Activated CD8-positive, alpha-beta memory T cell treated with anti-CD3 and anti-CD28 coated beads, Interleukin-2, amount 50 U/mL, for 24 hours (primary cell): Measurements from ENCODE around the gene AMMECR1.

ENCODE experiments used
- DNase-seq: peaks from one replicate; pipeline ENCODE4 v3.0.0-alpha.2; 2020; ENCODE audit errors: extremely low read depth

AMMECR1 gene

GRCh38 chrX:110212299-110212698, 105.6 kb downstream of the AMMECR1 start:
- DNase-seq: no peak

DNA sequence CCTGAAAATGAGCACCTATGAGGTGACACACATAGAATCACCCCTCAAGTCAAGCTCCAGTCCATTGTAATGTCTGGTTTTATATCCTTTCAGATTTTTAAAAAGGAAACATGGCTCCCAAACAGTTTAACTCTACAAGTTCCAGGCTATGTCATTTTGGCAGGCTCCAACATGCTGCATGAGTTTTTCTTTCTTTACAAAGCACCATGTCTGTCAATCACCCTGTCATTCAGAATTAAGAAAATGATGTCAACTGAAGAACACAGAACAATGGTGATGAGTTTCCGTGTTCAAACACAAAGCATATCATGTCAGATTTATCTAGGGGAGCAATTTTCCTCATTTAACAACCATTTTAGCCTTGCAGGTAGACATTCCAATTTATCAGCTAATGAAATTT, 106.5 kb downstream of the AMMECR1 start:
- no peak for DNase-seq

DNA sequence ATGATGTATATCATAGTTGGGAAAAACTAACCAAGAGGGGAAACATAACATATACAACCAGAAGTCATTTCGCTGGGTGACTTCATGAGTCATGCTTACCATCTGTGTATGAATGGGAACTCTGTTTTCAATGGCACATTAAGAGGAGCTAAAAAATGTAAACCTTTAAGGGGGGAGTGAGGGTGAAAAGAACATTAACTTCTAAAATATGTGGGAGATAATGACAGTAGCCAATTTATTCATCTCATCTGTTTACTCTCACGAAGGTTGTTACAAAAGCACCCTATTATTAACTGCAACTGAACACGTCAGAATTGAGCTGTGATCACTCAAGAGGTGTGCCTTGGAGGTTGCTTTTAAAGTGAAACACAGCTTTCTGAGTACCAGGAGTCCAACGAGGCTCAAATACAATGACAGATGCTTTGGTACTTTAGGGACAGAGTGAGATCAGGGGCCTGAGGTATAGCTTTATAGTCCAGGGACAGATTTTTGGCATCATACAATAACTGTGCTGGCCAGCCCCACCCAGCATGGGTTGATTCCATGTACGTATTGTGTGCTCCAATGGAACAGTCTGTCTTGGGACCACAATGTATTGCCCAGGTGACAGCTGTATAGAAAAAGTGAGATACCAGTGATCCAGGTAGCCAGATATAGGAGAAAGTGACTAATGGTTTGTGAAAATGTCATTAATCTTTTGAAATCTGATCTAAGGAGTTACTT, 107.3 kb downstream of the AMMECR1 start:
- no peak for DNase-seq

GRCh38 chrX:110208092-110208491, 109.8 kb downstream of the AMMECR1 start:
- DNase-seq: no peak

DNA sequence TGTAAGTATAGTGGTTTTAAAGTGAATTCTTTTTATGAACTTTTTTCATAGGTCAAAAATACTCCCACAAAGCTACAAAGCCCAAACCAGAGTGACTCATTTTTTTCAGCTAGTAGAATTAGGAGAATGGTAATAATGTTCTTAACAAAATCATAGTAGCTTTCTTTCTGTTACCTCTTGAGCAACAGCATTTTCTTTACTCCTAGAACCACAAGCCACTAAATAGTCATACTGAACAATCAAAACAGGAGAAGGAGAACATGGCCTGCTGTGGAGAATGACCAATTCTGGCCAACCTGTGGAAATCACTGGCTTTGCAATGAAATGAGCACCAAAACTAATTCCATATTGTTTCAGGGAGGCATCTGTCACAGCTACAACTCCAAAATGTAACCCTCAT, 112.9 kb downstream of the AMMECR1 start:
- no peak for DNase-seq

- DNase-seq: no peak
Measured at GRCh38 chrX:110201799-110202198, 116.1 kb downstream of the AMMECR1 start.

- no peak for DNase-seq
Measured at GRCh38 chrX:110194977-110195376, 122.9 kb downstream of the AMMECR1 start.

DNA sequence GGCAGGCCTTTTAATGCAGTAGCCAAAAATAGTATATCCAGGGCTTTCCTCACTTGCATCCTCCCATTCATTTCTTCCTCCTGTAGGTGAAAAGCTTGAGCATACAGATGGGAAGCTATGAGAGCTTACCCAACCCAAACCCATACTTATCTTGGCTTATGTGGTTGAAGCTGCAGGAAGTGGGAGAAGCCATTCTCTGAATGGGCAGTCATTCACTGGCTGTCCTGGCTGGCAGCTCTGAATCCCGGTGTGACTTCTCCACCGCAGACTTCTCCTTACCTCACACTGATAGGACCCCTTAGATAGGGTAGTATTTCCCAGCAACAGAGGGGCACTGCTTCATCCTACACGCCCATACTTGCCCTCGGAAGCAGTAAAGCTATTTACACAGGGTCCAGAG, 125.4 kb downstream of the AMMECR1 start:
- DNase-seq: no peak

DNA sequence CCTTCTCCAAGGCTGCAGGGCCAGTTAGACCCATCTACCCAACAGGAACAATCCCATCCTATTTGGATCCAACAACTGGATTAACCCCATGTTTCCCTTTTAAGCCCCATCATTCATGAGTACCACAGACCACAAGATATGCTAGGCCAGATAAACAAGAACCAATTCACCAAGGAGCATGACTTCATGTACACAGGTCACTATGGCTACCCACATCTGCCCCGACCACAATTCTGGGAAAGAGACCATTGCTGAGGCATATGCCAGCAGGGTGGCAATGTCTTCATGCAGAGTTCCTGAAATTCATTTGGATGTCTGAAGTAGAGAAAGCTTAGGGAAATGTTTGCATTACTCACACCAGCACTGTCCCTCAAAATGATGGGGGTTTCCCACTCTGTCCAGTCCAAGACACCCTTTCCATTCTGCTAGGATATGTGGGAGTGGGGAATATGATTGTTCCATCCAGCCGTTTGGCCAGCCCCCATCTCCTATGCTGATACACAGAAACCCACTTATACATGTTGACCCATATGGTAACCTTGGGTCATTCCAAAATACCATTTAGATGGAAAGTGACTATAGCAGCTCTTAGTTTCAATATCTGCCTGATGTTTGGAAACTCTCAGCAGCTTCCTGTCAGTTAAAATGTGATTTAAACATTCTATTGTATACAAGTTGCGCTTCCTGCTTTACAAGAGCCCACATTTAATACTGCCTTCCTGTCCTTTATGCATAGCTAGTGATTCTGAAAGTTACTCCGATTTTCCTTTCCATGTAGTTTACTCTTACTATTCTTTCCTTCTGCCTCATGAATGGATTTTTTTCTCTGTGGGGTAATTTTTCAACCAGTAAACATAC, 129.0 kb downstream of the AMMECR1 start:
- no peak for DNase-seq

- DNase-seq: no peak
Measured at GRCh38 chrX:110183314-110183713, 134.6 kb downstream of the AMMECR1 start.

- no peak for DNase-seq
Measured at GRCh38 chrX:110182865-110183264, 135.0 kb downstream of the AMMECR1 start.

GRCh38 chrX:110182362-110182761, 135.5 kb downstream of the AMMECR1 start:
- DNase-seq: no peak

- DNase-seq: no peak
Measured at GRCh38 chrX:110181459-110182137, 136.3 kb downstream of the AMMECR1 start.

DNA sequence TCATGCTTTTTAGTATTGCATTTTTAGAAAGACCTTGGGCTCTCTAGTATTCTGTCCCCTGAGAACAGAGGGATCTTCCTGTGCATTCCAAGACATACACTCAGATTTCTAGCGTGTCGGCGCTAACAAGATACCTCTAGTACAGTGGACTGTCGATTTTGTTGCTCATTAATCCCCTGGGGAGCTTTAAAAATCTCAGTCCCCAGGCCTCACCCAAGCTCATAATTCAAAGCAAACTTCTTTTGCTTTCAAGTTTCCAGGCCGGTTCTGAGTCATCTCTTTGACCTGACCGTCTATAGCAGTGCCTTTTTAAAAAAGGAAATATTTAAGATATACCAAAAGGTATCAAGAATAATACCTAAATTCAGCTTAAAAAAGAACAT, 137.0 kb downstream of the AMMECR1 start:
- no peak for DNase-seq

DNA sequence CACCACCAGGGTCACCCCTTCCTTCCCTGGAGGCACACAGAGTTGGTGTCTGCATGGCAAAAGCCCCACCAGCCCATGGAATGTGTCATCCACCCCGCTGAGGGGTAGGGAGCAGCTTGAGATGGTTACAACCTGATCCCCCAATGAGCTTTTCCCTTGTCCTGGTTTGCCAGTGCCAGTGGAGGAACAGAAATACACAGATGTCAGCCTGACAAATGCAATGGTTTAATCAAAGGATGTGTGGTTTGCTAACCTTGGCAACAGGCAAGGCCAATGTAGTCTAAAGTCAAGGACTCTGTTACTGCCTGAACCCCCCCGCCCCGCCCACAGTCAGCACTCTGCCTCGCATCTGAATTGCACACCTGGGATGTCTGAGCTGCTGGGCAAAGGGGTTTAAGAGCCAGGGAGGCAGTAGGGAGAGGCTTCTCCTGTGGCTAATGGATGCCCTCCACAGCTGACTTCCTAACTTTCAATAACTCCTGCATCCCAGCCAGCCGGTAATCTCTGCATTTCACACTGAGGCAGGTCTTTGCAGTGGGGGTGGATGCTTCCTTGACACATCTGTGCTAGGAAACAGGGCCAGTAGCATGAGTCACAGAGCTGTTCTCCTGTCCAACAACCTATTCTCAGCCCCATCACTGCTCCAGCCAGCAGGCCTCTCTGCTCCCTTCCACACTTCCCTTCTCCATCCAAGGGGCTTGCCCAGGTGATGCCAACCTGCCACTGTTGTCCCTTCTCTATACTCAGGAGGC, 137.5 kb downstream of the AMMECR1 start:
- DNase-seq: no peak

- no peak for DNase-seq
Measured at GRCh38 chrX:110178179-110178865, 139.6 kb downstream of the AMMECR1 start.

DNA sequence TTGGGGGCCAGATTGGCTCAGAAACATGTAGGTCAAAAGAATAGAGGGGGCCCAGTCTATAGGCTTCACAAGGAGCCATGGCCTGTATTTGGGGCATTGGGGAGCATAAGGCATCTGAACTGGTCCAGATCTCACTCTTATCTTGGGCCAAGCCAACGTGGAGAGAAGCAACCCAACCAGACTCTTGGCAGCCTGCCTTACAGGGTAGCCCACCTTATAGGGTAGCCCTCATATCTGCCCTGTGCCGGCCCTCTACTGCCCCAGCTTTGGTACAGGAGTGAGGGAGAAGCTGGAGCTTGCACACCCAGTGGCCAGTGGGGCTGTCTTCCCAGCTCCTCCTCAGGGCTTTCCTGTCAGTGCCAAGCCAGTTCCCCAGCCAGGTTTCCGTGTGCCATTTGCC, 142.2 kb downstream of the AMMECR1 start:
- no peak for DNase-seq

- no peak for DNase-seq
Measured at GRCh38 chrX:110175146-110175545, 142.7 kb downstream of the AMMECR1 start.

GRCh38 chrX:110173192-110174175, 144.4 kb downstream of the AMMECR1 start:
- no peak for DNase-seq

DNA sequence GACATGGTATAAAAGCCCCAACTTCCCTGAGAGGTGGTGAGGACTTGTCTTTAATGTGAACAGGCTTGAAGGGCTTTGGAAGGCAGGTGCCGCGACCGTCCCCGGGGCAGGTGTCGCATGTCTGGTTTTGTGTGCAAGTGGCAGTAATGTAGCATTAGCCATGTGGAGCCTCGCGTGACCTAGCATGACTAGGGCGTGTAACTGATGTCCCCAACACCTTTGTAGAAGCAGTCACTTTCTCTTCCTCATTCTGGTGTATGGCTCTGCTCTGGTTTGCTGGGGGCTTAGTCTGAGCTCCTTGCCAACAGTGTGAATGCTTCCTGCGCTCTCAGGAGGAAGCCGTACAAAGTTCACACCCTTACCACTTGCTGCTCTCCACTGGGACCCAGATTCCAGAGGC, 145.7 kb downstream of the AMMECR1 start:
- no peak for DNase-seq
